ENCODE results near the gene PLSCR2. TPM values are rescaled to one million over a fixed set of nuclear protein-coding genes. Genes with fewer than 3 reads are reported as not detected.
"Not testable (repeated sequence)": the region's sequence is repeated elsewhere in the genome, so short reads cannot be mapped to it uniquely, and the experiment has no call there.

Gene PLSCR2
- total RNA-seq, 3 donors from 2014 or later (not counting 1 experiment from before 2014, with no cell fraction given): 0.38 TPM; not detected in 2

DNA sequence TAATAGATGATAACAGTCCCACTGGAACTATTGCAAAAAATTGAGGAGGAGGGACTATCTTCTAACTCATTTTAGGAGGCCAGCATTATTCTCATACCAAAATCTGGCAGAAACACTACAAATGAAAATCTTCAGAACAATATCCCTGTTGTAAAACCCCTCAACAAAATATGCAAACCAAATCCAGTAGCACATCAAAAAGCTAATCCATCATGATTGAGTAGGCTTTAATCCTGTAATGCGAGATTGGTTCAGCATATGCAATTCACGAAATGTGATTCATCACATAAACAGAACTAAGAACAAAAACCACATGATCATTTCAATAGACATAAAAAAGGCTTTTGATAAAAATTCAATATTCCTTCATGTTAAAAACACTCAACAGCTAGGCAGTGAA lies 23.9 kb upstream of the PLSCR2 start:
- H3K4me1 Mint-ChIP-seq: peaks cover 9 to 12% of the 10 kb centered on the region in 2 donors
- WGBS (ENCODE audit: insufficient coverage): 72% methylated on average over 2 of the region's 2 CpGs
- H3K4me3 ChIP-seq (ENCODE audit: low read length): no peak overlapping the region
- DNase-seq (no peak), ATAC-seq (no peak)
- H3K27me3 Mint-ChIP-seq (ENCODE audit: low read depth in 2 of 2): peaks cover 18 to 31% of the 10 kb centered on the region in 2 donors
- H3K27ac ChIP-seq (ENCODE audit: low read length): no peak overlapping the region
- H3K36me3 Mint-ChIP-seq: peaks cover 19% of the 10 kb centered on the region
- H3K9me3 ChIP-seq (ENCODE audit: control insufficient read depth, insufficient read depth, low read length): peaks cover 6% of the 10 kb centered on the region
- peaks cover 5 to 11% of the 10 kb centered on the region in 2 donors for H3K9me3 Mint-ChIP-seq
- H3K36me3 ChIP-seq (ENCODE audit: control insufficient read depth, insufficient read depth, low read length): no peaks in the 10 kb centered on the region
- no peak overlapping the region for H3K27ac Mint-ChIP-seq
- H3K4me3 Mint-ChIP-seq: no peak overlapping the region
- intact Hi-C loops (cut with micrococcal nuclease): no loop called here
- no peaks in the 10 kb centered on the region for H3K27me3 ChIP-seq (ENCODE audit: control insufficient read depth, insufficient read depth, low read length)
- TF ChIP-seq, protein P1, sequence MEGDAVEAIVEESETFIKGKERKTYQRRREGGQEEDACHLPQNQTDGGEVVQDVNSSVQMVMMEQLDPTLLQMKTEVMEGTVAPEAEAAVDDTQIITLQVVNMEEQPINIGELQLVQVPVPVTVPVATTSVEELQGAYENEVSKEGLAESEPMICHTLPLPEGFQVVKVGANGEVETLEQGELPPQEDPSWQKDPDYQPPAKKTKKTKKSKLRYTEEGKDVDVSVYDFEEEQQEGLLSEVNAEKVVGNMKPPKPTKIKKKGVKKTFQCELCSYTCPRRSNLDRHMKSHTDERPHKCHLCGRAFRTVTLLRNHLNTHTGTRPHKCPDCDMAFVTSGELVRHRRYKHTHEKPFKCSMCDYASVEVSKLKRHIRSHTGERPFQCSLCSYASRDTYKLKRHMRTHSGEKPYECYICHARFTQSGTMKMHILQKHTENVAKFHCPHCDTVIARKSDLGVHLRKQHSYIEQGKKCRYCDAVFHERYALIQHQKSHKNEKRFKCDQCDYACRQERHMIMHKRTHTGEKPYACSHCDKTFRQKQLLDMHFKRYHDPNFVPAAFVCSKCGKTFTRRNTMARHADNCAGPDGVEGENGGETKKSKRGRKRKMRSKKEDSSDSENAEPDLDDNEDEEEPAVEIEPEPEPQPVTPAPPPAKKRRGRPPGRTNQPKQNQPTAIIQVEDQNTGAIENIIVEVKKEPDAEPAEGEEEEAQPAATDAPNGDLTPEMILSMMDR (IDR thresholded peaks at IDR 0.05): no peak
- H3K4me1 ChIP-seq (ENCODE audit: control insufficient read depth, insufficient read depth, low read length): peaks cover 10% of the 10 kb centered on the region

DNA sequence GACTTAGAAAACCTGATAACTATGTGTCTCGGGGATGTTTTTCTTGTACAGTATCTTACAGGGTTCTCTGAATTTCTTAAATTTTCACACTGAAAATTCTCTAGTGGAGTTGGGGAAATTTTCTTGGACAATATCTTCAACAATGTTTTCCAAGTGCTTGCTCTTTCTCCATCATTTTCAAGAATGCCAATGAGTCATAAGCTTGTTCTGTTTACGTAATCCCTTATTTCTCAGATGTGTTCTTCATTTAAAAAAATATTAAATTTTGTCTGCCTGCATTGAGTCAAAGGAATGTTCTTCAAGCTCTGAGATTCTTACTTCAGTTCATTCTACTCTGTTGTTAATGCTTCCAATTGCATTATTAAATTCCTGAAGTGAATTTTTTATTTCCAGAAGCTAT lies 21.9 kb upstream of the PLSCR2 start:
- DNase-seq: no peak
- H3K27ac Mint-ChIP-seq: no peak overlapping the region
- H3K9me3 Mint-ChIP-seq: peaks cover 5 to 11% of the 10 kb centered on the region in 2 donors
- intact Hi-C loops (cut with micrococcal nuclease): no loop called here
- 29% methylated on average over 1 of the region's 2 CpGs for whole genome bisulfite sequencing (ENCODE audit: insufficient coverage)
- Histone ChIP-seq H3K4me3 (ENCODE audit: low read length) (no peak overlapping the region), H3K36me3 (ENCODE audit: control insufficient read depth, insufficient read depth, low read length) (no peaks in the 10 kb centered on the region), H3K9me3 (ENCODE audit: control insufficient read depth, insufficient read depth, low read length) (no peaks in the 10 kb centered on the region), H3K27me3 (ENCODE audit: control insufficient read depth, insufficient read depth, low read length) (no peaks in the 10 kb centered on the region), H3K27ac (ENCODE audit: low read length) (no peak overlapping the region), H3K4me1 (ENCODE audit: control insufficient read depth, insufficient read depth, low read length) (no peaks in the 10 kb centered on the region)
- peaks cover 21 to 42% of the 10 kb centered on the region in 2 donors for H3K27me3 Mint-ChIP-seq (ENCODE audit: low read depth in 2 of 2)
- H3K4me1 Mint-ChIP-seq: no peaks in the 10 kb centered on the region
- TF ChIP-seq, protein P1 (IDR thresholded peaks at IDR 0.05): no peak
- H3K36me3 Mint-ChIP-seq: peaks cover 19% of the 10 kb centered on the region
- no peak for ATAC-seq
- H3K4me3 Mint-ChIP-seq: no peak overlapping the region

DNA sequence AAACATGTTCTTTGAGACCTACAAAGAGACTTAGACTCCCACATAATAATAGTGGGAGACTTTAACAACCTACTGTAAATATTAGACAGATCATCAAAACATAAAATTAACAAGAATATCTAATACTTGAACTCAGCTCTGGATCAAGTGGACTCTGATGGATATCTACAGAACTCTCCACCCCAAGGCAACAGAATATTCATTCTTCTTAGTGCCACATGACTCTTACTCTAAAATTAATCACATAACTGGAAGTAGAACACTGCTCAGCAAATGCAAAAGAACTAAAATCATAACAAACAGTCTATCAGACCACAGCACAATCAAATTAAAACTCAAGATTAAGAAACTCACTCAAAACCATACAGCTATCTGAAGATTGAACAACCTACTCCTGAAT lies 15.9 kb upstream of the PLSCR2 start:
- Histone ChIP-seq H3K27ac (ENCODE audit: low read length) (no peak overlapping the region), H3K4me1 (ENCODE audit: control insufficient read depth, insufficient read depth, low read length) (no peaks in the 10 kb centered on the region), H3K4me3 (ENCODE audit: low read length) (no peak overlapping the region), H3K9me3 (ENCODE audit: control insufficient read depth, insufficient read depth, low read length) (no peaks in the 10 kb centered on the region), H3K27me3 (ENCODE audit: control insufficient read depth, insufficient read depth, low read length) (no peaks in the 10 kb centered on the region), H3K36me3 (ENCODE audit: control insufficient read depth, insufficient read depth, low read length) (no peaks in the 10 kb centered on the region)
- H3K4me1 Mint-ChIP-seq: no peaks in the 10 kb centered on the region
- peaks cover 9% of the 10 kb centered on the region in 2 donors for H3K9me3 Mint-ChIP-seq
- H3K27ac Mint-ChIP-seq: no peak overlapping the region
- intact Hi-C loops (cut with micrococcal nuclease): no loop called here
- TF ChIP-seq, protein P1 (IDR thresholded peaks at IDR 0.05): no peak
- no peak for DNase-seq
- no peak overlapping the region for H3K4me3 Mint-ChIP-seq
- no peak for ATAC-seq
- peaks cover 18 to 21% of the 10 kb centered on the region in 2 donors for H3K27me3 Mint-ChIP-seq (ENCODE audit: low read depth in 2 of 2)
- peaks cover 11% of the 10 kb centered on the region for H3K36me3 Mint-ChIP-seq

DNA sequence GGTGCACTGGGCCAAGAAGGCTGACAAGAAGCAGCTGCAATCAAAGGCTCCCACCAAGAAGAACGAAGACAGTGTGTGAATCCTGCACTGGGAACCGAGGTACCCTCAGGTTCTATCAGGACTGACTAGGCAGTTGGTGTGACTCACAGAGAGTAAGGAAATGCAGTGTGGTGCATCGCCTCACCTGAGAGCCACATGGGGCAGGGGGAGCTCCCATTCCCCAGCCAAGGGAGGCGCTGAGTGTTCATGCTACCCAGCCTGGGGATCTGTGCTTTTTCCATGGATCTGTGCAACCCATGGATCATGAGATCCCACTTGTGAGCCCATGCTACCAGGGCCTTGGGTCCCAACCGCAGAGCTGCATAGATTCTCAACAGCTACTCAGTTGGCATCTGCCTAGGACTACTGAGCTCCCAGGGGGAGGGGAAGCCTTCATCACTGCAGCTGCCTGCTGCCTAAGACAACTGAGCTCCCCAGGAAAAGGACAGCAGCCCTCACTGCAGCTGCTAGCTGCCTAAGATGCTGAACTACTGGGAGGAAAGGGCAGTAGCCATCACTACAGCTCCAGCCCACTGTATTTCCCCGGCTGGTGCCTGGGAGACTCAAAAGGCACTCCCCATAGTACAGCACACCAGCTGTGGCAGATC lies 6.9 kb upstream of the PLSCR2 start:
- Histone ChIP-seq H3K27me3 (ENCODE audit: control insufficient read depth, insufficient read depth, low read length) (no peaks in the 10 kb centered on the region), H3K27ac (ENCODE audit: low read length) (no peak overlapping the region), H3K4me1 (ENCODE audit: control insufficient read depth, insufficient read depth, low read length) (no peaks in the 10 kb centered on the region), H3K36me3 (ENCODE audit: control insufficient read depth, insufficient read depth, low read length) (no peaks in the 10 kb centered on the region), H3K9me3 (ENCODE audit: control insufficient read depth, insufficient read depth, low read length) (no peaks in the 10 kb centered on the region), H3K4me3 (ENCODE audit: low read length) (no peak overlapping the region)
- H3K9me3 Mint-ChIP-seq: no peaks in the 10 kb centered on the region
- intact Hi-C loops (cut with micrococcal nuclease): no loop called here
- H3K4me3 Mint-ChIP-seq: no peak overlapping the region
- peaks cover 10 to 16% of the 10 kb centered on the region in 2 donors for H3K27me3 Mint-ChIP-seq (ENCODE audit: low read depth in 2 of 2)
- no peak for DNase-seq
- WGBS (ENCODE audit: insufficient coverage): 92% methylated on average over 6 of the region's 6 CpGs
- TF ChIP-seq, protein P1 (IDR thresholded peaks at IDR 0.05): no peak
- H3K36me3 Mint-ChIP-seq: no peaks in the 10 kb centered on the region
- ATAC-seq: no peak
- H3K27ac Mint-ChIP-seq: no peak overlapping the region
- H3K4me1 Mint-ChIP-seq: no peaks in the 10 kb centered on the region

DNA sequence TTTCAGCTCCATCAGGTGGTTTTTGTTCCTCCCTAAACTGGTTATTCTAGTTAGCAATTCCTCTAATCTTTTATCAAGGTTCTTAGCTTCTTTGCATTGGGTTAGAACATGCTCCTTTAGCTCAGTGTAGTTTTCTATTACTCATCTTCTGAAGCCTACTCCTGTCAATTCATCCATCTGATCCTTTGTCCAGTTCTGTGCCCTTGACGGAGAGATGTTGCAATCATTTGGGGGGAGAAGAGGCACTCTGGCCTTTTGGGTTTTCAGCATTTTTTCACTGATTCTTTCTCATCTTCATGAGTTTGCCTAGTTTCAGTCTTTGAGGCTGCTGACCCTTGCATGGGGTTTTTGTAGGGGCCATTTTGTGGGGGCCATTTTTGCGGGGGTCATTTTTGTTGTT lies 5.6 kb upstream of the PLSCR2 start:
- H3K27me3 ChIP-seq (ENCODE audit: control insufficient read depth, insufficient read depth, low read length); intact Hi-C loops (cut with micrococcal nuclease); H3K4me3 Mint-ChIP-seq; H3K36me3 Mint-ChIP-seq; H3K27ac Mint-ChIP-seq; H3K9me3 ChIP-seq (ENCODE audit: control insufficient read depth, insufficient read depth, low read length); H3K36me3 ChIP-seq (ENCODE audit: control insufficient read depth, insufficient read depth, low read length); H3K4me3 ChIP-seq (ENCODE audit: low read length); H3K4me1 Mint-ChIP-seq; DNase-seq; H3K9me3 Mint-ChIP-seq; H3K27ac ChIP-seq (ENCODE audit: low read length); H3K4me1 ChIP-seq (ENCODE audit: control insufficient read depth, insufficient read depth, low read length); ATAC-seq: not testable (repeated sequence)
- peaks cover 8 to 16% of the 10 kb centered on the region in 2 donors for H3K27me3 Mint-ChIP-seq (ENCODE audit: low read depth in 2 of 2)
- WGBS (ENCODE audit: insufficient coverage): 86% methylated on average over 1 of the region's 2 CpGs
